ENCODE data around the gene STK11IP.
A peak's percentile ranks its signal among the peaks of the same experiment; 100 is the strongest.

STK11IP gene, protein sequence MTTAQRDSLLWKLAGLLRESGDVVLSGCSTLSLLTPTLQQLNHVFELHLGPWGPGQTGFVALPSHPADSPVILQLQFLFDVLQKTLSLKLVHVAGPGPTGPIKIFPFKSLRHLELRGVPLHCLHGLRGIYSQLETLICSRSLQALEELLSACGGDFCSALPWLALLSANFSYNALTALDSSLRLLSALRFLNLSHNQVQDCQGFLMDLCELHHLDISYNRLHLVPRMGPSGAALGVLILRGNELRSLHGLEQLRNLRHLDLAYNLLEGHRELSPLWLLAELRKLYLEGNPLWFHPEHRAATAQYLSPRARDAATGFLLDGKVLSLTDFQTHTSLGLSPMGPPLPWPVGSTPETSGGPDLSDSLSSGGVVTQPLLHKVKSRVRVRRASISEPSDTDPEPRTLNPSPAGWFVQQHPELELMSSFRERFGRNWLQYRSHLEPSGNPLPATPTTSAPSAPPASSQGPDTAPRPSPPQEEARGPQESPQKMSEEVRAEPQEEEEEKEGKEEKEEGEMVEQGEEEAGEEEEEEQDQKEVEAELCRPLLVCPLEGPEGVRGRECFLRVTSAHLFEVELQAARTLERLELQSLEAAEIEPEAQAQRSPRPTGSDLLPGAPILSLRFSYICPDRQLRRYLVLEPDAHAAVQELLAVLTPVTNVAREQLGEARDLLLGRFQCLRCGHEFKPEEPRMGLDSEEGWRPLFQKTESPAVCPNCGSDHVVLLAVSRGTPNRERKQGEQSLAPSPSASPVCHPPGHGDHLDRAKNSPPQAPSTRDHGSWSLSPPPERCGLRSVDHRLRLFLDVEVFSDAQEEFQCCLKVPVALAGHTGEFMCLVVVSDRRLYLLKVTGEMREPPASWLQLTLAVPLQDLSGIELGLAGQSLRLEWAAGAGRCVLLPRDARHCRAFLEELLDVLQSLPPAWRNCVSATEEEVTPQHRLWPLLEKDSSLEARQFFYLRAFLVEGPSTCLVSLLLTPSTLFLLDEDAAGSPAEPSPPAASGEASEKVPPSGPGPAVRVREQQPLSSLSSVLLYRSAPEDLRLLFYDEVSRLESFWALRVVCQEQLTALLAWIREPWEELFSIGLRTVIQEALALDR

DNA sequence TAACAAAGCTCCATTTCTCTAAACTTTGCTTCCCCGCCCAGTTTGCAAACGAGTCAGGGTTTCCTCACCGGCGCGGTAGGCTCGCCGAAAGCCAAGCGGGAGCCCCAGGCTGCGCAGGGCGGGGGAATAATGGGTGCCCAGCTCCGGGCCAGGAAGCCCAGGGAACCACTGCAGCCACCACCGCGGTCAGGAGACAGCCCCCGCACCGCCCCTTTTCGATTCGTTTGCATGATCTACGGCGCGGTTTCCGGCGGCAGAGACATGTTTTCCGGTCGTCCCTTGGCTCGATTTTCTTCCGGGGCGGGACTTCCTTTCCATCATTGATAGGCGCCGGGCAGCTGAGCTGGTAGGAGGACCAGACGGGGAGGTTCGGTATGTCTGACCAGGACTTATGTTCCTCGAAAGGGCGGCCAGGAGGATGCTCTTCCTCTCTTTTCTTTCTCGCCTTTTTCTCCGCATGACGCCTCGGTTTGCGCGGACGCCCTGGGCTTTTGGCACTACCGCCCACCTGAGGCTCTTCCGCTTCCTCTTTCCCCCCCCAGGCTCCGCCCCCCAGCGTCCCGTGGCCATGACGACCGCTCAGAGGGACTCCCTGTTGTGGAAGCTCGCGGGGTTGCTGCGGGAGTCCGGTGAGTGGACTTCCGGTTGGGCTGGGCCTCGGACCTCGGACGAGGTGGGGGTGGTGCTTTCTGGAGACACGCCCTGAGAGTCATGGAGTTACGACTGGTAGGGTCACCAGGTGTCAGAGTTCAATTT is at the start of gene STK11IP:
Gene STK11IP, plus strand, starts transcription at position 306 of the 756 bp plus-strand sequence. Its CDS starts 263 bp downstream, at position 569.
- DNase-seq (ENCODE audit: low spot score): peak; percentile 98

DNA sequence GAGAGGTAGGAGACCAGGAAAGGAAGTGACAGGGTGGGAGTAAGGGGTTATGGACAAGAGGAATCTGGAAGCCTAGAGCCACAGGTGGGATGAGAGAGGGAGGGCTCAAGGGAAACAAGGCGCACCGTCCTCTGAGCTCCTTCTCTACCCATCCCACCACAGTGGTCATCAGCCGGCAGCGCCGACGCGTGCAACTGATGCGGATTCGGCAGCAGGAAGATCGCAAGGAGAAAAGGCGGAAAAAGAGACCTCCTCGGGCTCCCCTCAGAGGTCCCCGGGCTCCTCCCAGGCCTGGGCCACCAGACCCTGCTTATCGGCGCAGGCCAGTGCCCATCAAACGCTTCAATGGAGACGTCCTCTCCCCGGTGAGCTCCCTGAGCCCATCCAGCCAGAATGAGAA is 48.7 kb upstream of the STK11IP start:
- no peak for DNase-seq (ENCODE audit: low spot score)

DNA sequence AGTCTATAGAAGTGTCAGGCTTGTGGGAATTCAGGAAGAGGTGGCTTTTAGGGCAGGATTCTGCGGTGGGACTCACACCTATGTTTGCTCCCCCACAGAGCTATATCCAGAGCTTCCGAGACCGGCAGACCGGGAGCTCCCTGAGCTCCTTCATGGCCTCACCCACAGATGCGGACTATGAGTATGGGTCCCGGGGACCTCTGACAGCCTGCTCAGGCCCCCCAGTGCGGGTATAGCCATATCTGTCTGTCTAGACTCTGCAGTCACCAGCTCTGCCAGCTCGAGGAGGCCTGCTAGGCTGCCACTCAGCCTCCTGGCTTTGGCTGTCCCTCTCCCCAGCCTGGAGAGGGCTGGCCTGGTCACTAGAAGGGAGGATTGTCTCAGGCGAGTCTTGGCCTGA is 48.0 kb upstream of the STK11IP start:
- DNase-seq (ENCODE audit: low spot score): no peak

DNA sequence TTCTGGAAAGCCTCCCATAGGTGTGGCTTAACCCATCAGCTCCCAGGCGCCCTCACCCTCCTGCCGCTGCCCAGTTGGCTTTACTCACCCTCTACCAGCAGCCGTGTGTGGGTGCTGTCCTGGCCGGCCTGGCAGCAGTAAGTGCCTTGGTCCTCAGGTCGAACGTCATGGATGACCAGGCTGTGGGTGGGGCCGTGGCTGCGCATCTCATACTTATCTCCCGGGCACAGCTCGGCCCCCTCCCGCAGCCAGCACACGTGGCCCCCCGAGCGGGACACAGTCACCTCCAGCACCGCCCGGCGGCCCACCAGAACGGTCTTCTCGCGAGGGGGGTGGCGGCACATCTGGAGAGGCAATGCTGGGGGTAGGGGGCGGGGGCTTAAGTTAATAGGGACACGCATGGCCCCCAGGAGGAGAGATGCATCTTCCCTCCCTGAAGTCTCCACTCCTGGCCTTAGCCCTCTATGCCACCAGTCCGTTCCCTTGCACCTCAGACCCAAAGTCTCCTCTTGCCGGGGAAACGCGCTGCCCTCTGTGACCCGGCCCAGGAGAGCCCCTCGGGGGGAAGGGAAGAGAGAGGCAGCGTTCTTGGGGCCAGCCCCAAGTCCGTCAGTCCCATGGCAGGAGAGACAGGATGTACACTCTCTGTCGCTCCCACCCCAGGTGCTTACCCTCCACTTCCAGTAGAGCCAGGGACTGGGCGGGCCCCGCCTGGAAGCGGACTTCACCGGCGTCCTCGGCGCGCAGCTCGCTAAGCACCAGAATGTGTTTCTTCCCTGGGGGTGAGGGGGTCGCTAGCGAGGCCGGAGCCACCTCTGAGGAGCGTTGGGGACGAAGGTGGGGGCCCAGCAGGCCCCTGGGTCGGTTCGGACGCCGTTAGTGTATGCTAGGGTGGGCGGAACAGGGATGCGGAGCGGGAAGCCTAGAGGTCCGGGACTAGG is 45.9 kb upstream of the STK11IP start:
- peak; percentile 64 for DNase-seq (ENCODE audit: low spot score)

DNA sequence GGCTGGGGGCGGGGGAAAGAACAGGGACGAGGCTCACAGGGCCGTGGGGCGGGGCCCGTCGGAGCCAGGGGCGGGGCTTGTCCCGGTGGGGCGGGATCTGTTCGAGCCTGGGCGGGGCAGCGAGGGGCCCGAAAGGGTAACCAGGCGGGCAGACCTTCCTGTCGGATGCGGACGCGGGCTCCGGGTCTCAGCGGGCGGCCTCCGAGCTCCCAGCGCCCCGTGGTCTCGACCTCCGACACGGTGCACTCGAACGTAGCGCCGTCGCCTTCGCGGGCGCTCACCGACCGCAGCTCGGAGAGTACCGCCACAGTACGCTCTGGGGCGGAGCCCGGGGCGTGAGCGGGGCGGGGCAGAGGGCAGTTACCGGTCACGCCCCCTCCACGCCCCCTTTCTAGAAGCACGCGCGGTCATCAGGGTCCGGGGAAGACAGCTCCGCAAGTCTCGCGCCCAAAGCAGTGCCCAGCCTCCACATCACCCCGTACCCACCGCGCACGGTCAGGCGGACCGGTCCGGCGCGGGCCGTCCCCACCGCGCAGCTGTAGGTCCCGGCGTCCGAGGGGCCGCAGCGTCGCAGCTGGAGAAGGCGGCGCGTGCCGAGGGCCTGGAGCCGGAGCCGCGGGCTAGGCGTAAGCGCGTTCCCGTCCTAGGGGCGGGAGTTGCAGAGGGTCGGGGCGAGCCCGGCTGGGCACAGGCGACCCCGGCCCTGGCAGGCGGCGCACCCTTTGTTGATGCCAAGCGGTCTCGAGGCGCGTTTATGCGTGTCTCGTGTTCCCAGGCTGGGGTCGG is 45.1 kb upstream of the STK11IP start:
- DNase-seq (ENCODE audit: low spot score): peak; percentile 92

DNA sequence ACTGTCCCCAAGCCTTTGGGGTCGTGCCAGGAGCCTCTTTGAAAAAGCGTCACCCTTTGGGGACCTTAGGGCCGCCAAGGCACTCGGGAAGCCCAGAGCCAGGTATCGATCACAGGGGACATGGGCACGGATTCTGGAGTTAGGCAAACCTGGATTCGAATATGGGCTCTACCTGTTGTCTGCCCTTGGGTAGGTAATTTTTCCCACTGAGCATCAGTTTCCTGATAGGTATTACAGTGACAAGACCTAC is 44.6 kb upstream of the STK11IP start:
- DNase-seq (ENCODE audit: low spot score): no peak

DNA sequence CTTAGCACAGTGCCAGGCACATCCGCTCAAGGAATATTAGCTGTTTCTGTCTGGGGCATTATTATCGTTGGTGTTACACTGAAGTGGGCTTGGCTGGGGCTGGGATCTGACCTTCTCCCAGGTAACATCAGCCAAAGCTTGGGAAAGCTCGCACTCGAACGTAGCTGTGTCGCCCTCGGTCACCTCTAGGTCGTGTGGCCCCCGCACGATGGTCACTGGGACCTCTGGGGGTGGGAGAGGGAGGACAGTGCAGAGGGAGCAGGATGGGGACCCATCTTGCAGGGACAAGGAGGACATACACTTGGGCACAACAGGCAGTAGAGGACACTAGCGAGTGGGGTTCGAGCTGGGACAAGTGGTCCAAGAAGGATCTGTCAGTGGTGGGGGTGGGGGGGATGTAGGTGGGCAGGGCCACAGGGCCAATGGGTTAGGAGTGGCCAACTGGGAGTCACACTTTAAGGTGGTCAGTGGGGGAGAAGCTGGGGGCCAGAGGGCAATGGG is 44.1 kb upstream of the STK11IP start:
- DNase-seq (ENCODE audit: low spot score): no peak

DNA sequence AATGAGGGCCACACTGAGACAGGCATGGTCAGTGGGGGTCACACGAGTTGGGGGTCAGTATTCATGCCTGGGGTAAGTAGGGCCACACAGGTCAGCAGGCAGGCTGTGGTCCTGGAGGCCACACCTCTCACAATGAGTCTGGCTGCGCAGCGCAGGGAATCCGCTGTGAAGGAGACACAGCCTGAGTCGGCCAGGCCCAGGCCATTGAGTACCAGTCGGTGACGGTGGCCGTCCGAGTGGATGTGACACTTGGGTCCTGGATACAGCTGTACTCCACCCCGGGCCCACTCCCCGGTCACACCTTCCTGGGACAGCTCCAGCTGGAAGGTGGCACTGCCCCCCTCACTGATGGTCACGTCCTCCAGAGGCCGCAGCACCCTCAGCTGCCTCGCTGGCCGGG is 43.3 kb upstream of the STK11IP start:
- DNase-seq (ENCODE audit: low spot score): no peak

DNA sequence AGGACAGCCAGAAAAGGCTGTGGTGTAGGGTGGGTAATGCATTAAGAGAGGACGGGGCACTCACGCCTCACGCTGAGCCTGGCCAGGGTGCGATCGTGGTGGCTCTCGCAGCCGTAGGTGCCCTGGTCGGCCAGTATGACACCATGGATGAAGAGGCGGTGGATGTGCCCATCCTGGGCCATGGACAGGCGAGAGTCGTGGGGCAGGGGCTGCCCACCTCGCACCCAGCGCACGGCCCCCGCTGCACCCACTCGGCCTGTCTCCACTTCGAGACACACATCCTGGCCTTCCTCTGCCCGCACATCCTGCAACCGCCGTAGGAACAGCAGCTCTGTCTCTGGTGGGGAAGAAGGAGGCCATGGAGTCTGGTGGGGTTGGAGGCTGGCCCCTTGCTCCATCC is 41.7 kb upstream of the STK11IP start:
- no peak for DNase-seq (ENCODE audit: low spot score)

DNA sequence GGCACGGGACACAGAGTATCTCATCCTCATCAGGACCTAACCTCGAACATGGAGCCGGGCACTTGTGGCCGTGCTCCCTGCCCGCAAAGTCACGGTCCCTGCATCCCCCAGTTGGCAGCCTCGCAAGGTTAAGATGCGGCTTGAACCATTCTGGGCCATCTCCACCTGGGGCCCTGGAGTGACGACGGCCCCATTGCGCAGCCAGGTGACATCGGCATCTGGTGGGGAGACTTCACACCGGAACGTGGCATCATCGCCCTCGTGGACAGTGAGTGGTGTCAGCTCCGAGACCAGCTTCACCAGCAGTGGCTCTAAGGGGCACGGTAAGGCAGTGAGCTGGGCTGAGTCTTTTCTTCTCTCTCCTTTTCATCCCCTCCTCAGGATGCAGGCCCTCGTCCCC is 41.2 kb upstream of the STK11IP start:
- DNase-seq (ENCODE audit: low spot score): no peak

DNA sequence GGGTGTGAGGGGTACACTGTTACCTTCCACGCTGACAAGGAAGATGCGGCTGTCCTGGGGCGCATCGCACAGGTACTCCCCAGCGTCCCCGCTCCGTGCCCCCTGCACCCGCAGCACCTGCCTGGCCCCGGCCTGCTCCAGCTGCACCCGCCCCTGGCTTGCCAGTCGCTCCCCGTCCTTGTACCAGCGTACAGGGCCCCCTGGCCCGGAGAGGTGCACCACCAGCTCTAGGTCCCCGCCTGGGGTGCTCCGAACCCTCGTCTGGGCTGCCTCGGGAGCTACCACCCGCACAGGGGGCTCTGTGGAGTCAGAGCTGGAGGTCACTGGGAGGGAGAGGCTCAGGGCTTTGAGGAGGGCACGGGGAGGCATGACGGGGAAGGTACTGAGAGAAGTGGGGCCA is 40.3 kb upstream of the STK11IP start:
- DNase-seq (ENCODE audit: low spot score): no peak

DNA sequence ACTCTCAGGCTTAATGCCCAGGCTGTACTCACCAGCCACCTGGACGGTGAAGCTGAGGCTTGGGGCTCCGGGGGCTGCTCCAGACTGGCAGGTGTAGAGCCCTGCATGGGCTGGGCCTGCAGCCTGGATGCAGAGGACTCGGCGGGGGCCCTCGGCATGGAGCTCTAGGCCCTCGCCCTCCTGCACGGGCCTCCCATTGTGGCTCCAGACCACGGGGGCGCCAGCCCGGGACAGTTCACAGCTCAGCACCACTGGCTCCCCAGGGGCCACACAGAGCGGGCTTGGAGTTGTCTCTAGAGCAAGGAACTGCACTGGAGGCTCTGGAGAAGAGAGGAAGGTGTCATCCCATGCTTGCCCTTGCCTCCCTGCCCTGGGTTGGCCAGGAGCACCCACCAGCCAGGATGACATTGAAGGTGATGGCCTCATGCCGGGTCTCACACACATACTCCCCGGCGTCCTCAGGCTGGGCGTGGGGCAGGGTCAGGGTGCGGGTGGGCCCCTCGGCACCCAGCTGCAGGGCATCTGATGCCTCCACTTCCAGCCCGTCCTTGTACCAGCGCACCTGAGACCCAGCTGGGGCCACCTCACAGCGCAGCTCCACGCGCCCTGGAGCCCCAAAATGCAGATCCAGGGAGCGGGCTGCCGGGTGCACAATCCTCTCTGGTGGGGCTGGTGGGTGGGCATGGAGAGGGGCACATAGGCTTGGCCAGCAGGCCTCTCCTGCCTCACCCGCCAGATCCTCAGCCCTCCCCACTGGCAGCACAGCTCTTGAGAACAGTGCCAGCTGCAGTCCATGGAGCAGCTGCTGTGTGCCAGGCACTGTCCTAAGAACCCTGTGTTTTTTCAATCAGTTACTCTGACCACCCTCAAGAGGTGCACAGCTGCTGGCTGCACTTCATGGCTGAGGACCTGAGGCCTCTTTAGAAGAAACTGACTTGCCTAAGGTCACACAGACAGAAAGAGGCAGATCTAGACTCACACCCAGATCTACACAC is 39.6 kb upstream of the STK11IP start:
- DNase-seq (ENCODE audit: low spot score): no peak

DNA sequence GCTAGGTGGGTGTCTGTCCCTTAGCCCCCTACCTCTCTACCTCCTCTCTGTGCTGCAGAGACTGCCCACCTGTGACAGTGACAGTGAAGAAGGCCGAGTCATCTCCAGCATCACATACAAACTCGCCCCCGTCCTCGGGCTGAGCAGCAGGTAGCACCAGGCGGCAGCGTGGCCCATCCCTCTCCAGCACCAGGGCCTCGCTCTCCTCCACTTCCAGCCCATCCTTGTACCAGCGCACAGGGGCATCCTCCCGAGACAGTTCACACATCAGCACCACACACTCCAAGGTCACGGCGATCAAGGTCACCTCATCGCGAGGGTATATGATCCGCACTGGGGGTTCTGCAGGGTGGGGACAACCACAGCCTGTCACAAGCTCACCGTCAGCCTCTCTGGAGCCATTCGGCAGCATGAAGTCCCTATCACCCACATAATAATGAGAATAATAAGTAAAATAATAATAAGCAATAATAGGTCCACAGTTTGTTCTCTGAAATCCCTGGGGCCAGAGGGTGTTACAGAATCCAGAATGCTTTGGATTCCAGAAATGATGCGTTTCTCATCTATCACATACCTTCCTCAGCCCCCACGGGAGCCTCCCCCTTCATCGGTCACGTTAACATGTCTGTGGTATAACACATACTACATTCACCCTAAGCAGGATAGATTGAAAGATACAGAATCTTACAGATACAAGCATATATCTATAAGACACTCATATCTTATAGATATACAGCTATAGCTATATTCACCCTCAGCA is 38.3 kb upstream of the STK11IP start:
- no peak for DNase-seq (ENCODE audit: low spot score)

DNA sequence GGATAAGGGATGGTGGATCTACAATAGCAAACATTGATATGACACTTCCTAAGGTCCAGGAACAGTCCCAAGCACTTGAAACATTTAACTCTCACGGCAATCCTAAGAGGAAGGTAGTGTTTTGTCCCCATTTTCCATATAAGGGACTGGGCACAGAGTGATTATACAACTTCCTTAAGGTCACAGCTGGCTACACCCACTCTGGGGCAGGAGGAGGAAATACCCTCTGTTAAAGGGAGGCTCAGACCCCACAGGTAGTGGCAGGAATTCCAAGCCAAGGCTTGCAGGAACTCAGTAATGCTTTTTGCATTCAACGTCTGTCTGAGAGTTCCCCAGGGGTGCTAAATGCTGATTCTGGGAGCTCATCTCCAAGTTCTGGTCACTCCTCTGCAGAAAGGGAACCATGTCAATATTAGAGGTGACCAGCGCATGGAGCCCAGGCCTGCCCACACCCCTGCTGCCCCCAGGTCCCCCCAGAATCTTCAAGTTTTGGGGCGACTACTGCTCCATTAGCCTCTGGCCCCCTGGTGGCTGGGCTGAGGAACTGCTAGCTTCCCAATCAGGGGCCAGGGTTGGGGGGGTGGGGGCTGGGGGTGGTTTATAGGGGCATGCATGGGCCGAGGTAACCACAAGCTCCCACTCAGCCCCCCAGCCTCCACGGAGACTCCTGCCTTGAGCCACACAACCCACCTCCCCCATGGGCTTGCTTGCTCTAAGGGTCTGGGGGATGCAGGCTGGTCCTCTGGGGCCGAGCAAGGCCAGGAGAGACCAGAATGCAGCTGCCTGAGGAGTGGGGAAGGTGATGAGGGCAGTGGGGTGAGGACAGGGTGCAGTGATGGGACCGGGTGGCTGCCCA is 37.4 kb upstream of the STK11IP start:
- peak; percentile 78 for DNase-seq (ENCODE audit: low spot score)

DNA sequence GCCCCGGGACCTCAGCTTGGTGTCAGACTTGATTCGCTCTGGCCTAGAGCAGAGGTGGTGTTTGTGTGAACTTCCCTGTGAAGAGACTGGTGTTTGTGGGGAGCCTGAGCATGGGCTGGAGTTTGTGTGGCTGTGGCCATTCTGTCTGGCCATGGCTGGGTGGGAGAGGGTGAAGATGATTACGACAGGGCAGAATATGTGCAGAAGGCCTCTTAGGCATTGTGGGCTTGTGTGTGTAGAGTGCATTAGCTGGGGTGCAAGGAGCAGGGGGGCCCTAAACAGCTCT is 36.8 kb upstream of the STK11IP start:
- no peak for DNase-seq (ENCODE audit: low spot score)

DNA sequence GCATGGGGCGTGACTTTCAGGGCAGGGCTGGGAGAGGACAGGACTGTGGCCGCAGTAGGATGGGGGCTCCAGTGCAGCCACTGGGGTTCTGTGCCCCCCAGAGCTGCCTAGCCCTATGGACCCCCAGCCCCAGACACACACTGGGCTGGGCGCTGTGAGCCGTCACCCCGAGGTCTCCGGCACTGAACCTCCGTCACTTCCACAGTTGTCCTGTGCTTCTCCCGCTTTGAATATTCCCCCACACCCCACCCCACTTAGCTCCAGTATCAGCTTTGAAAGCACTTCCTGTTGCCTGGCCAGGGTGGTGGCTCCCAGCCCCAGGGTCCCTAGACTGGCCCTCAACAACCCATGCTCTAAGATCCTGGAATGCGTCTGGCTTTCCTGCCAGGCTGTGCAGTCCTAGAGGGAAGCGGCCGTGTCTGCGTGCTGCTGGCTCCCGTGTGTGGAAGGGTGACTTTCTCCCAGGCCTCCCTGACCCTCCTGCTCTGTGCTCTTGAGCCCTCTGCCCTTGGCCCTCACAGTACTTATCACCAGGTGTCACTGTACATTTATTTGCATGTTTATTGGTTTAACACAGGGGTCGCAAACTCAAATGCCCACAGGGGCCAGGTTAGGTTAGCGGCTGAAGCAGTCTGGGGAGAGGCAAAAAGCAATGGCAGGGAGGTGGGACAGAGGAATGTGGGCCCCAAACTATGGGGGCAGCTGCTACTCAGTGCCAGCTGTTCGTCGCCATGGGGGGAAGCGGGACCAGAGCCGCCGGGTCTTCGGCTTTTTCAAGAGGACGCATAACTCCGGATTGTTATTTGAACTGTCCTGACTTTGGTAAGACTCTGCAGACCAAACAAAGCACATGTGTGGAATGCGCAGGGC is 36.2 kb upstream of the STK11IP start:
- DNase-seq (ENCODE audit: low spot score): no peak
